ENCODE results near the gene LIPM.

GRCh38 chr10:88850712-88851111 is 48.2 kb downstream of the LIPM start:
- TF ChIP-seq CTCF (IDR thresholded peaks at IDR 0.05) (no peak), POLR2A (IDR thresholded peaks at IDR 0.05) (no peak), POLR2AphosphoS5 (IDR thresholded peaks at IDR 0.05) (no peak)

All from transverse colon (tissue), 4 donors.